Skin of body (tissue), 2 donors: ENCODE results near the gene OR2AJ1. TPM values are rescaled to one million over a fixed set of nuclear protein-coding genes. Genes with fewer than 3 reads are reported as not detected.

Source experiments
- DNase-seq: peaks from one replicate; lab custom pipeline; 2025; lab: John Stamatoyannopoulos, UW
- total RNA-seq: library from RNA; depleted of rRNA; stranded (reverse); fragments of >200 nt; gene quantifications from one replicate; pipeline ENCODE4 v1.2.3, GENCODE V29; 2014

The OR2AJ1 gene
- total RNA-seq, 1 donor from 2014 or later, result not detected

GRCh38 chr1:247953408-247953807 lies 28.7 kb downstream of the OR2AJ1 start:
- no peak for DNase-seq

- no peak for DNase-seq
Measured at GRCh38 chr1:247961791-247962190, 37.1 kb downstream of the OR2AJ1 start.

GRCh38 chr1:247962911-247963588 lies 38.4 kb downstream of the OR2AJ1 start:
- DNase-seq, result no peak

- no peak for DNase-seq
Measured at GRCh38 chr1:247964933-247965332, 40.2 kb downstream of the OR2AJ1 start, which contains the start of gene OR2AK2. Gene OR2AK2 (plus strand): TSS chr1:247965233. CDS start chr1:247965377, 144 bp downstream.

- DNase-seq, result no peak
Measured at GRCh38 chr1:247966532-247967204, 42.0 kb downstream of the OR2AJ1 start.

Other genes starting within 250 kb of the OR2AJ1 start
- gene OR13G1, start 245.2 kb upstream of the OR2AJ1 start, total RNA-seq, result not detected
- gene OR6F1, start 208.2 kb upstream of the OR2AJ1 start, total RNA-seq, result not detected
- not detected for gene OR14K1, start 186.3 kb upstream of the OR2AJ1 start, total RNA-seq
- not detected for gene OR14A2, start 176.7 kb upstream of the OR2AJ1 start, total RNA-seq
- gene OR1C1, start 164.3 kb upstream of the OR2AJ1 start, total RNA-seq, result not detected
- not detected for gene OR14A16, start 100.8 kb upstream of the OR2AJ1 start, total RNA-seq
- gene OR11L1, start 83.0 kb upstream of the OR2AJ1 start, total RNA-seq, result not detected
- 7.7 TPM for gene TRIM58, start 67.7 kb upstream of the OR2AJ1 start, total RNA-seq
- 1.8 TPM for gene OR2W3, start 29.3 kb upstream of the OR2AJ1 start, total RNA-seq
- not detected for gene OR2T8, start 4.6 kb upstream of the OR2AJ1 start, total RNA-seq
- gene OR2L8, start 24.0 kb downstream of the OR2AJ1 start, total RNA-seq, result not detected
- not detected for gene OR2AK2, start 40.3 kb downstream of the OR2AJ1 start, total RNA-seq
- gene OR2L5, start 88.8 kb downstream of the OR2AJ1 start, total RNA-seq, result not detected
- gene OR2L2, start 105.2 kb downstream of the OR2AJ1 start, total RNA-seq, result not detected
- not detected for gene OR2L3, start 121.9 kb downstream of the OR2AJ1 start, total RNA-seq
- gene OR2L13, start 170.3 kb downstream of the OR2AJ1 start, total RNA-seq, result not detected
- not detected for gene OR2M5, start 220.3 kb downstream of the OR2AJ1 start, total RNA-seq
- not detected for gene OR2M2, start 249.9 kb downstream of the OR2AJ1 start, total RNA-seq